Germinal center (tissue), 1 donor: ENCODE measurements around the gene FGF10.

Experiments used
- DNase-seq: peaks from one replicate; pipeline ENCODE4 v3.0.0; 2012; ENCODE audit warnings: mixed read lengths, low spot score

The FGF10 gene

GRCh38 chr5:44389090-44389822 lies at the start of gene FGF10:
FGF10 (minus strand) TSS chr5:44389420; CDS start chr5:44388682, 738 bp downstream.
- DNase-seq: no peak

DNA sequence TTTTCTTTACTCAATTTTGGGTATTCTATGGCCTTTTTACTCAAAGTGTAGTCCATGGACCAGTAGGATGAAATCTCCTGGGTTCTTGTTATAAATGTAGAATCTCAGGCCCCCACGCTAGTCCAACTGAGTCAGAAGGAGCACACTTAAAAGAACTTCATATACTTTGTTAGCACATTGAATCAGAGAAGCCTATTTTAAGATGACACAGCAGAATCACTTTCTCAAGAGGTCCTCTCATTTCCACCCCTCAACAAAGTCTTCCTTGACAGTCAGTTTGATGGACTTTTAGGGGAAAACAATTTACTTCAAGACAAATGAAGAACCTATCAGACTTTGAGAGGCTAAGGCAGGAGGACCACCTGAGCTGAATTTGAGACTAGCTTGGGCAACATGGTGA lies 37.7 kb upstream of the FGF10 start:
- no peak for DNase-seq

- no peak for DNase-seq
Observed at GRCh38 chr5:44412286-44412685, 23.1 kb upstream of the FGF10 start.

- DNase-seq: no peak
Observed at GRCh38 chr5:44402084-44402483, 12.9 kb upstream of the FGF10 start.

DNA sequence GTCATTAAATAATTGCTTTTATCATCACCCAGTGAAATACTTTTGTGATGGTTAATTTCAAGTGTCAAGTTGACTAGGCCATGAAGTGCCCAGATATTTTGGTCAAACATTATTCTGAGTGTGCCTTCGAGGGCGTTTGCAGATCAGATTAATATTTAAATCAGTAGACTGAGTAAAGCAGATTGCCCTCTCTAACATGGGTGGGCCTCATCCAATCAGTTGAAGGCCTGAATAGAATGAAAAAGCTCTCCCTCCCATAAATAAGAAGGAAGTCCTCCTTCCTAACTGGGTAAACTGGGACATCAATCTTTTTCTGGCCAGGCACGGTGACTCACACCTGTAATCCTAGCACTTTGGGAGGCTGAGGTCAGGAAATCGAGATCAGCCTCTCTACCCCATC lies 12.4 kb upstream of the FGF10 start:
- no peak for DNase-seq

DNA sequence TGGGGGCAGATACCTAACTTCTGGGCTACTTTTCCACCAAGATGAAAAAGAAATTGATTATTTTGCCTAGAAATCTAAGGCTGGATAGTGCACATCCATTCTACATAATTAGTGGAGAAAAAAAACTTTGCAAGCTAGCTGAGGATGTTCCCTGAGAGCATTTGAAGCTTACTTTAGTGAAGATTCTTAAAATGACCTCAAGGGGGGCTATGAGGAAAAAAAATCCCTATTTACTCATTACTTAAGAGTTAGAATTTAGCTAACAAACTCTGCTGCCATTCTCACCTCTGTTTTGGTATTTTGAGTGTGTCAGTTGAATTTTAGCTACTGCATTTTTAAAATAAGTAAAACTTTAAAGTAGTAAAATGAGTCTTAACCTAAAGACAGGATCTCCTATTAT lies 9.2 kb upstream of the FGF10 start:
- DNase-seq: no peak

DNA sequence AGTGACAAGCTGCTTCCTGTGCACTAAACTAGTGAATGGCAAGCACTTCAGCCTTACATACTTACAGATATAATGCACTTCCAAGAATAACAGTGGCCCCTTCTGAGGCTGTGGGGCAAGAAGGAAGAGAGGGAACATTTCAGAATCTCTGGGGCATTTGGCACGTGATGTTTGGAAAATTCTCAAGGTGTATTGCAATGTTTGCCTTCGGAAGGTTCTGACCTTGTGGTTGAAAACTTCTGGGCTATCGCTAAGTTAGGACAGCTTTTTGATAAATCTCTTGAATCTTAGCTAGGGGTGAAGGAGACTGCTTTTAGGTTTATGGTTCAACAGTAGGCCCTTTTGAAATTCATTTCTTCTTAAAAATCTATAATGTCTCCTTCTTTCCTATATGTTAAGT lies 7.1 kb upstream of the FGF10 start:
- DNase-seq: no peak

DNA sequence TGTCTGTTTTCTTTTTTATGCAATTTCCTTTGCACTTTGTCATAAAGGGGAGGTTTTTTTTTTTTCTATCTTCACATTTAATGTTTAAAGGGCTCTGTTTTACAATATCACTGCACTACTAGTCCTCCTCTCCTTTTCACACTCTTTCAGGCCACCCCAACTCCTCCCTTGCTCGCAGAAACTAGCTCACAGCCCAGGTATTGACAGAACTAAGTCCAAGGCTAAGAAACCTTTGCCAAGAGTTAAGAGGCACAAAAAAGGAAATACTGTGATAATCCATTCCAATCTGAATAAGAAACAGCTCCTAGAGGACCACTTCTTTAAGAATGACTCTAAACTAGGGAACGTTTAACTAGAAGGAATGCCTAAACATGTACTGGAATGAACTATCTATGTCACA lies 1.1 kb upstream of the FGF10 start:
- DNase-seq: no peak

DNA sequence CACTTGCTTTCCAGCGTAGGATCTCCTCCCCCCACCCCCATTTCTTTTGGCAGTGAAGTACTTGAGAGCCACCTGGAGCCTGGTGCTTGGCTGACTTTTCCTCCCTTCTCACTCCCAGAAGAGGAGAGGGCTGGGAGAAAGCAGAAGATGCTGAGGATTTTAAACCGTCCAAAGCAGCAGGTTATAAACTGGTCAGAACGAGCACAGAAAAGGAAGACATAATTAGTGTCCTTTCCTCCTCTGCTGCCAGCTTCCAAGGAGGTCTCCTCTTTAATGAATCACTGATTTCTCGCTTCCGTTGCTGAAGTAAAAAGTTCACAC lies 563 bp upstream of the FGF10 start:
- DNase-seq: no peak

DNA sequence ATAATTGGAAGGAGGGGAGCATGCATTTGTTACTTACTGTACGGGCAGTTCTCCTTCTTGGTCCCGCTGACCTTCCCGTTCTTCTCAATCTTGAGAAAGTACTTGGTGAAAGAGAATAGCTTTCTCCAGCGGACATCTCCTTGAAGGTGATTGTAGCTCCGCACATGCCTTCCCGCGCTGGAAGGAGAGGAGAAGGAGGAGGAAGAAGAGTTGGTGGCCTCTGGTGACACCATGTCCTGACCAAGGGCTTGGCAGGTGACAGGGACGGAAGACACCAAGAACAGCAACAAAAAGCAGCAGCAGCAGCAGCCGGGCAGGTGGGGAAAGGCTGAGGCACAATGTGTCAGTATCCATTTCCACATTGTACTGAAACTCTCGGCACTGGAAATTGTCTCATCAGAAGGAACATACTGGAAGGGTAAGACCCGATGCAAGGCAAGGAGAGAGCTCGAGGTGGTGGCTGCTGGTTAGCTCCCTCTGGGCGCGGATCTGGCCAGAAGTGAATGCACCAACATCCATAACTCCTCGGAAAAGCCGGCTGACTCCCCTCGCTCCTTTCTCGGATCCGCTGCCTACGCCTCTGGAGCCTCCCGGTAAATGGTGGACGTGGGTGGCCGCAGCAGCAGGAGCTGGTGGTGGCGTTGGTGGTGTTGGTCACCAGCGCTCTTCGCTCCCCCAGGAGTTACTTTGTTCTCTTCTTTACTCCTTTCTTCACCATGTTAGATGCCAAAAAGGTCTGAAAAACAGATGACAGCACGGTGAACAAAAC lies 715 bp downstream of the FGF10 start:
- no peak for DNase-seq

DNA sequence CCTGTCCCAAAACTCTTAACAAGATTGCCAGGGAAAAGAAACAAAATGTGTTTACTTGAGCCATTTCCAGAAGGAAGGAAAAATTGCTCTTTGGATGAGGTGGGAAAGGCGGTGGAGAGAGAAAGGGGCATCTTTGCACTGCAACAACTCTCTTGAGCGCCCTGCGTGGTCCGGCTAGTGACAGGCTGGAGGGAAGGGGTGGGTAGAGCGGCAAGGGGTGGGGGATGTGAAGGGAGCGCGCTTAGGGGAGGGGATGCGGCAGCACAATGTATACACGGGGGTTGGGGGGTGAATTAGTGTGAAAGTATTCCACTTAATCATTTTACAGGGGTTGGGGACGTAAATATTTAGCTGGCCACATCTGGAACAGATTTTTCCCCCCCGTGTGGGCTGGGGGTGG lies 1.3 kb downstream of the FGF10 start:
- no peak for DNase-seq

- no peak for DNase-seq
Observed at GRCh38 chr5:44387406-44387805, 1.8 kb downstream of the FGF10 start.

- no peak for DNase-seq
Observed at GRCh38 chr5:44385291-44385900, 3.8 kb downstream of the FGF10 start.

DNA sequence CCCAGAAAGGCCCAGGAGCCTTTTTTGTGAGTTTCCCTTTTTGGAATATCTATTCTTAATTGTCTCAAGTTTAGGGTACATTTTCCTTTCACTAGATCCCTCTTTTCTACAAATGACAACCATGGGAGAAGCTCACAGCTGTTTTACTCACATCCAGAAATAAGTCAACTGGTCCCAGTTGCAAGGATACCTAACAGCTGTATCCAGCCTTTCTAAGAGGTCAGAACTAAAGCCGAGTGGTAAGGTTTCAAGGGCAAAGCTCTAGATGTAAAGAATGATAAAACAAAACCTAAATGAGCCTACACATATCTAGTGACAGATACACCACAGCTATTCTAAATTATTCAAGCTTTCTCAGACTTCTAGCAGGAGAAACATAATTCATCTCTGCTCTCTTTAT lies 4.4 kb downstream of the FGF10 start:
- DNase-seq: no peak

- DNase-seq: no peak
Observed at GRCh38 chr5:44382894-44383293, 6.3 kb downstream of the FGF10 start.

DNA sequence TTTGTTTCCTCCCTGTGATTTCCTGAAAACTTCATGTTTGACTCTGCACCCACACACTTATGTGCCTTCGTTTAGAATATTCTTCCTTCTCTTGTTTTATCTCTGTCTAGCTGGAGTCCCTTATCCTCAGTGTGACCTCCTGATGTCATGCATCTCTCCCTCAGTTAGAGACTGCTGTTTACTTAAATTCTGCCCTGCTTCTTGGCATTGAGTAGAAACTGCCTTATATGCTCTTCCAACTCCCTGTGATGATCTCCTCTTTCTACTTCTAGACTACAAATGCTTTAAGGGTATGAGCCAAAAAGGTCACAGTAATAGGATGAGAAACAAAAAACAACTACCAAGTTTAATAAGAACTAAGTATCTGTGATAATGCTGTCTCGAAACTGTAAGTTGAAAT lies 12.2 kb downstream of the FGF10 start:
- no peak for DNase-seq

DNA sequence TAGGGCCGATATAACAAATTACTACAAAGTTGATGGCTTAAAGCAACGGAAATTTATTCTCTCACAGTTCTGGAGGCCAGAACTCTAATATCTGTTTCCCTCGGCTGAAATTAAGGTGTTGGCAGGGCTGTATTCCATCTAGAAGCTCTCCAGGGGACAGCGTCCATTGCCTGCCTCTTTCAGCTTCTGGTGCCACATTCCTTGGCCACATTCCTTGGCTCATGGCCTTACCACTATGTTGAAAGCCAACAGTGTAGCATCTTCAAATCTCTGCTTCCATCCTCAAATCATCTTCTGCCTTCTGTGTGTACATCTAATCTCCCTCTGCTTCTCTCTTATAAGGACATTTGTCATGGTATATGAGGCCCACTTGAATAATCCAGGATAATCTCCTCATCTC lies 17.2 kb downstream of the FGF10 start:
- no peak for DNase-seq

DNA sequence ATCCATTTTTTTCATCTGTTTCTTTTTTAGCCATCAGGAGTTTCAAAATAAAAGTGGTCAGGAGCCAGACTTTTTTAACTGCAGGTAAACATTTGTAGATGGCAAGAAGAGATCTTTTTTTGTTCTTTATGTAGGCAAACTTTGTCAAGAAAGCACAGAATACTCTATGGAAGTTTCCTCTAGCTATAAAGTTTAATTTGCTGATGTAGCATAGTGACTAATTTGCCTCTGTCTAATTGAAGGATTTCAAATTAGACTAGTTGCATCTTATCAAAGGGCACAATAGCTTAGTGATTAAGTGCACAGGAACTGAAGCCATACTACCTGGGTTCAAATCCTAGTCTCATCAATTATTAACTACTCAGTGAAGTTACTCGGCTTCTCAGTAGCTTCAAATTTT lies 22.0 kb downstream of the FGF10 start:
- no peak for DNase-seq

DNA sequence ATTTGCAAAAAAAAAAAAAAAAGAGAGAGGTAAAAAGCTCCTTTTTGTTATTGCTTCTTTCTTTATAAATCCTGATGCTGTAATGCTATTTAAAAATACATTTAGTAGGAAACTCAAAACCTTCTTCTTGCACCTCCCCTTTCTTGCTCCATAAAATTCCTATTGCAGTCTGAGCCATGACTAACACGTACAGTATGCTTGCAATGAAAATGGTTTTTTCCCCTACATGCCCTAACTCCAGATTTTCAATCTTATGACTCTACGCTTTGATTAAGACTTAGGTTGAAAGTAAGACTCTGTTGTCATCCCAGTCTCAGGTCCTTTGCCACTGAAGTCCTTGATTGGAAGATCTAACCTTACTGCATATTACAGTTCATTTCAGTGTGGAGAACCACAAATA lies 23.9 kb downstream of the FGF10 start:
- no peak for DNase-seq

DNA sequence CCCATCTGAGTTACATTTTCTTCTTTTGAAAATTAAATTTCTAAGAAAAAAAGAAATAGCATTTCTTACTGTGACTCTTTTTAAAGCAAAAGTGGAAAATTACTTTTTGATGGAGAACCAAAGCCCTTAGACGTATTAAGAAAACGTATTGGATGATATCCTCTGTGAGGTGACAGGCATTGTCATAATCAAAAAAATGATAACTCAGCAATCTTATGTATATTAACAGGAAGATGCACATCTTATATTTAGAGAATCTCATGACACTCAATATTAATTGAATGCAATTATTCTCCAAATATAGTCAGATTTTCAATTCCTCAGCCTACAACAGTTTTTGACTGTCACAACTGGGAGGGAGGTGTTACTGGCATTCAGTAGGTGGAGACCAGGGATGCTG lies 25.1 kb downstream of the FGF10 start:
- DNase-seq: no peak

DNA sequence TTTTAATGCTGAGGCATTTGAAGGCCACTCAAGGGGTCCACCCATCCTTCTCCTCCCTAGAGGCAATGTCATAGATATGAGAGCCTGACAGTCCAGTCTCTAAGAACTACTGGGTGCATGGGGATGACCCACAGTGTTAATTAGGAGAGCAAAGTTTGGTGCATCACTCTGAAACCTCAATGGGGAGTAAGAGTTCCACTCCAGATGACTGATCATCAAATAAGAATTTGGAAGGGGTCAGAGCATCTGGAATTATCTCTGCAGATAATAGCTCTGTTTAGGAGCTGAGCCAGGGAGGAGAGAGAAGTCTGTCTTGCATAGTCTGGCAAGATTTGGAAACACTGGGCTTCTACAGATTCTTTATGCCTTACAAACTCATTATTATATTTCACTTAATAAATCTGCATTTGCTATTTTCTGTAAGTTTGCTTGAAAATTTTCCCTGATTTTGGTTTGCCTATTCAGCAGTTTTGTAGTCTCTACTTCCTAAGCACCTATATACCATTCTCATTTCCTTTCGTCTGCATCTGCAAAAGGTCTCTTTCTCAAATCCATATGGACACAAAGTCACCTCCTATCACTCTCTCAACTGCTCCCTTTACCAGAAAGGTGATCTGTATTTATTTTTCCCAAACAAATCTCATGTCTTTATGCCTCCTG lies 27.7 kb downstream of the FGF10 start:
- no peak for DNase-seq

- DNase-seq: no peak
Observed at GRCh38 chr5:44360919-44361318, 28.3 kb downstream of the FGF10 start.

DNA sequence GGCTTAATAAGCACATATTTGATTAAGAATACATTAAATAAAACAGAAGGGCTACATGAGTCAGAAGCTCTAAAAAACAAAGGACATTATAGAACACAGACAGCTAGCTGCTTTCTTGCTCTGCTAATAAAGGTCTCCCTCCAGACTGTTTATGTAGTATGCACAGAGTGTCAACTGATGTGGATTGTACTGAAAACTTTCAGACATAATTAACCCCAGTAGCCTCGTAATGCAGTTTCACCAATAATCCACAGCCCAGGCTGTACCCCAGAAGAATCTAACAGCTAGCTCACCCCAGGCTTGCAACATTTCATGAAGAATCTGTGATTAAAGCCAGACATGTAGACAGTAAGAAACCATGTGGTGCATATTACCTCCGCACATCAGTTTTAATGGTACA lies 30.8 kb downstream of the FGF10 start:
- no peak for DNase-seq
